Skeletal muscle tissue (tissue), 4 donors: ENCODE measurements around the gene LYZL2. TPM values are rescaled to one million over a fixed set of nuclear protein-coding genes. Genes with fewer than 3 reads are reported as not detected.
"Not testable (repeated sequence)": the region's sequence is repeated elsewhere in the genome, so short reads cannot be mapped to it uniquely, and the experiment has no call there.

Source experiments
- H3K27ac ChIP-seq: one replicate; pipeline ENCODE4 v1.7.0; 2013; ENCODE audit warnings: mild to moderate bottlenecking, low read depth, low read length, inconsistent platforms
- H3K27me3 ChIP-seq, 3 donors: one replicate each; pipeline ENCODE4 v1.7.0; 2013; ENCODE audit warnings: low read length in 3 of 3; ENCODE audit not compliant: control insufficient read depth in 3 of 3, insufficient read depth in 3 of 3
- H3K36me3 ChIP-seq, 3 donors: one replicate each; pipeline ENCODE4 v1.7.0; 2013; ENCODE audit warnings: low read length in 3 of 3; ENCODE audit not compliant: control insufficient read depth in 3 of 3, insufficient read depth in 3 of 3
- H3K4me1 ChIP-seq, 3 donors: one replicate each; pipeline ENCODE4 v1.7.0; 2013; ENCODE audit warnings: low read length in 3 of 3, mild to moderate bottlenecking in 3 of 3; ENCODE audit not compliant: control insufficient read depth in 3 of 3, insufficient read depth in 3 of 3
- H3K4me3 ChIP-seq, 3 donors: one replicate each; pipeline ENCODE4 v1.7.0; 2013; ENCODE audit warnings: low read length in 3 of 3
- H3K9ac ChIP-seq, 3 donors: one replicate each; pipeline ENCODE4 v1.7.0; 2013; ENCODE audit warnings: low read length in 3 of 3, mild to moderate bottlenecking in 3 of 3, moderate library complexity in 2 of 3, low read depth in 1 of 3
- H3K9me3 ChIP-seq, 3 donors: one replicate each; pipeline ENCODE4 v1.7.0; 2013; ENCODE audit warnings: low read length in 3 of 3; ENCODE audit not compliant: control insufficient read depth in 3 of 3
- total RNA-seq: library from RNA; depleted of rRNA; stranded (reverse); fragments of >200 nt; gene quantifications from one replicate; pipeline ENCODE4 v1.2.3, GENCODE V29; 2014
- donor health status: Osteomylitis.

LYZL2 gene
- total RNA-seq, 1 donor from 2014 or later = not detected

- Histone ChIP-seq H3K9ac (no peak overlapping the region), H3K27ac (no peak overlapping the region), H3K36me3 (no peaks in the 10 kb centered on the region), H3K4me1 (no peaks in the 10 kb centered on the region), H3K9me3 (no peaks in the 10 kb centered on the region), H3K27me3 (peaks cover 0 to 1% (median 0%) of the 10 kb centered on the region in 3 donors), H3K4me3 (no peak overlapping the region)
Observed at GRCh38 chr10:30662814-30663213, 33.3 kb upstream of the LYZL2 start.

GRCh38 chr10:30660314-30660713, 30.8 kb upstream of the LYZL2 start:
- H3K4me3 ChIP-seq = not testable (repeated sequence)

GRCh38 chr10:30656233-30656632, 26.7 kb upstream of the LYZL2 start:
- Histone ChIP-seq H3K4me3 (no peak overlapping the region), H3K4me1 (no peaks in the 10 kb centered on the region), H3K27me3 (peaks cover 0 to 7% (median 0%) of the 10 kb centered on the region in 3 donors), H3K9ac (no peak overlapping the region), H3K36me3 (no peaks in the 10 kb centered on the region), H3K27ac (no peak overlapping the region), H3K9me3 (no peaks in the 10 kb centered on the region)

More at GRCh38 chr10:30660314-30660713, 30.8 kb upstream of the LYZL2 start:
- not testable (repeated sequence) for H3K4me1 ChIP-seq, H3K9me3 ChIP-seq, H3K27ac ChIP-seq, H3K27me3 ChIP-seq, H3K9ac ChIP-seq, H3K36me3 ChIP-seq

GRCh38 chr10:30655001-30655400, 25.4 kb upstream of the LYZL2 start:
- not testable (repeated sequence) for H3K9me3 ChIP-seq, H3K4me1 ChIP-seq, H3K27ac ChIP-seq, H3K36me3 ChIP-seq, H3K4me3 ChIP-seq, H3K9ac ChIP-seq, H3K27me3 ChIP-seq

- H3K4me3 ChIP-seq, H3K36me3 ChIP-seq, H3K27ac ChIP-seq, H3K4me1 ChIP-seq, H3K9me3 ChIP-seq, H3K27me3 ChIP-seq, H3K9ac ChIP-seq: not testable (repeated sequence)
Observed at GRCh38 chr10:30651470-30652397, 22.2 kb upstream of the LYZL2 start.

- Histone ChIP-seq H3K27ac (no peak overlapping the region), H3K27me3 (no peaks in the 10 kb centered on the region), H3K9ac (no peak overlapping the region), H3K9me3 (no peaks in the 10 kb centered on the region), H3K36me3 (no peaks in the 10 kb centered on the region), H3K4me1 (peaks cover 5 to 11% (median 10%) of the 10 kb centered on the region in 3 donors), H3K4me3 (no peak overlapping the region)
Observed at GRCh38 chr10:30647089-30647488, 17.5 kb upstream of the LYZL2 start.

- no peaks in the 10 kb centered on the region for H3K36me3 ChIP-seq
- H3K27ac ChIP-seq = no peak overlapping the region
- H3K27me3 ChIP-seq = no peaks in the 10 kb centered on the region
- no peaks in the 10 kb centered on the region for H3K9me3 ChIP-seq
- H3K4me1 ChIP-seq = peaks cover 5 to 11% (median 10%) of the 10 kb centered on the region in 3 donors
- peak overlapping the region in 2 of 3 donors; percentile 21 to 25 for H3K9ac ChIP-seq
- H3K4me3 ChIP-seq = peak overlapping the region in 2 of 3 donors; percentile 52 to 67
Observed at GRCh38 chr10:30645340-30645827, 15.8 kb upstream of the LYZL2 start.

GRCh38 chr10:30644408-30644861, 14.9 kb upstream of the LYZL2 start:
- not testable (repeated sequence) for H3K4me3 ChIP-seq, H3K9me3 ChIP-seq, H3K9ac ChIP-seq, H3K27me3 ChIP-seq, H3K27ac ChIP-seq, H3K36me3 ChIP-seq
- peaks cover 5 to 11% (median 10%) of the 10 kb centered on the region in 3 donors for H3K4me1 ChIP-seq

GRCh38 chr10:30643557-30644199, 14.1 kb upstream of the LYZL2 start:
- peaks cover 5 to 11% (median 10%) of the 10 kb centered on the region in 3 donors for H3K4me1 ChIP-seq
- not testable (repeated sequence) for H3K4me3 ChIP-seq, H3K9me3 ChIP-seq, H3K9ac ChIP-seq, H3K36me3 ChIP-seq, H3K27me3 ChIP-seq, H3K27ac ChIP-seq

GRCh38 chr10:30642856-30643255, 13.3 kb upstream of the LYZL2 start:
- H3K9ac ChIP-seq, H3K9me3 ChIP-seq, H3K27me3 ChIP-seq, H3K27ac ChIP-seq, H3K4me3 ChIP-seq, H3K36me3 ChIP-seq: not testable (repeated sequence)
- H3K4me1 ChIP-seq = peaks cover 5 to 11% (median 10%) of the 10 kb centered on the region in 3 donors
